ENCODE data around the gene CYTH1.

DNA sequence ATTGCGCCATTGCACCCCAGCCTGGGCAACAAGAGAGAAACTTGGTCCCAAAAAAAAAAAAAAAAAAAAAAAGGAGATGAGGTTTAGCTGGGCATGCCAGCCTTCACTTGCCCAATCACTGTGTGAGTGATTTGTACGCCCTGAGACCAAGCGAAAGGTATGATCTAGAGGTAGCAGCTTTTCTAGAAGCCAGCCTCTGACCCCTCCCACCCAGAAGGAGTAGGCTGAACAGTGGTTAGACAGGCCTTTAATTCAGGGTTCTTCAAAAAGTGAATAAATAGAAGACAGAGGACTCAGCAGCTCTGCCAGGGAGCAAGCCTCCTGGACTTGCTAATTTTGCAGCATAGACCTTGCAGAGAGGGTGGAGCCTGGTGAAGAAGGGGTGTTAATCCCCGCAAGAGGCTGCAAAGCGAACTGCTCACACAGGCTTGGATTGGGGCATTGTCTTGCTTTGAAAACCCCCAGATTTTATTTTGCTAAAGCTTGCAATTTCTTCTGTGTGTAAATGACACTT lies 7.1 kb upstream of the CYTH1 start:
- TF ChIP-seq, protein P1, sequence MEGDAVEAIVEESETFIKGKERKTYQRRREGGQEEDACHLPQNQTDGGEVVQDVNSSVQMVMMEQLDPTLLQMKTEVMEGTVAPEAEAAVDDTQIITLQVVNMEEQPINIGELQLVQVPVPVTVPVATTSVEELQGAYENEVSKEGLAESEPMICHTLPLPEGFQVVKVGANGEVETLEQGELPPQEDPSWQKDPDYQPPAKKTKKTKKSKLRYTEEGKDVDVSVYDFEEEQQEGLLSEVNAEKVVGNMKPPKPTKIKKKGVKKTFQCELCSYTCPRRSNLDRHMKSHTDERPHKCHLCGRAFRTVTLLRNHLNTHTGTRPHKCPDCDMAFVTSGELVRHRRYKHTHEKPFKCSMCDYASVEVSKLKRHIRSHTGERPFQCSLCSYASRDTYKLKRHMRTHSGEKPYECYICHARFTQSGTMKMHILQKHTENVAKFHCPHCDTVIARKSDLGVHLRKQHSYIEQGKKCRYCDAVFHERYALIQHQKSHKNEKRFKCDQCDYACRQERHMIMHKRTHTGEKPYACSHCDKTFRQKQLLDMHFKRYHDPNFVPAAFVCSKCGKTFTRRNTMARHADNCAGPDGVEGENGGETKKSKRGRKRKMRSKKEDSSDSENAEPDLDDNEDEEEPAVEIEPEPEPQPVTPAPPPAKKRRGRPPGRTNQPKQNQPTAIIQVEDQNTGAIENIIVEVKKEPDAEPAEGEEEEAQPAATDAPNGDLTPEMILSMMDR (IDR thresholded peaks at IDR 0.05): no peak
- no peak for TF ChIP-seq POLR2A (IDR thresholded peaks at IDR 0.05)

Measured in adrenal gland (tissue), 5 donors.